GM13977 (cell line): ENCODE data around the gene RUVBL2.
"Not testable (repeated sequence)": the region's sequence is repeated elsewhere in the genome, so short reads cannot be mapped to it uniquely, and the experiment has no call there.

Experiments
- DNase-seq: peaks from one replicate; pipeline ENCODE4 v3.0.0; 2012; ENCODE audit warnings: low spot score
- CTCF ChIP-seq: IDR thresholded peaks from 2 replicates; pipeline ENCODE4 v1.5.1; 2012; ENCODE audit warnings: mild to moderate bottlenecking, control low read depth; ENCODE audit not compliant: insufficient read depth; ENCODE audit errors: extremely low read depth, missing control alignments
- in situ Hi-C: fragments of 300-500 bp; cut with MboI; formaldehyde crosslinking; loops from one replicate; pipeline ENCODE4 v1.12.0; 2022; ENCODE audit warnings: low sequenced_read_pairs, low pct_unique_long_range_greater_than_20kb, mixed read lengths, inconsistent platforms; ENCODE audit not compliant: unreplicated experiment

The RUVBL2 gene

GRCh38 chr19:49014870-49015255 is 21.2 kb downstream of the RUVBL2 start:
- no peak for TF ChIP-seq CTCF
- DNase-seq: peak; percentile 8
- in situ Hi-C loops: no loop called here

GRCh38 chr19:49016067-49016839 is 22.6 kb downstream of the RUVBL2 start:
- in situ Hi-C loops: no loop called here
- no peak for TF ChIP-seq CTCF
- no peak for DNase-seq

GRCh38 chr19:49017041-49017665 is 23.5 kb downstream of the RUVBL2 start, which contains the start of gene LHB:
Gene LHB (minus strand): TSS chr19:49017091. CDS start chr19:49017081, 10 bp downstream.
- no peak for DNase-seq
- no peak for TF ChIP-seq CTCF
- in situ Hi-C loops: no loop called here

GRCh38 chr19:49017666-49018351 is 24.1 kb downstream of the RUVBL2 start:
- TF ChIP-seq CTCF: peak; percentile 57
- peak; percentile 89 for DNase-seq
- in situ Hi-C loops: no loop called here

- in situ Hi-C loops: not testable (repeated sequence)
- peak; percentile 53 for DNase-seq
Observed at GRCh38 chr19:49018388-49019241, 24.9 kb downstream of the RUVBL2 start.

GRCh38 chr19:49019242-49019932 is 25.7 kb downstream of the RUVBL2 start:
- TF ChIP-seq CTCF: peak; percentile 21
- DNase-seq: peak; percentile 85
- in situ Hi-C loops: no loop called here
